ENCODE measurements around the gene DISP2. TPM values are rescaled to one million over a fixed set of nuclear protein-coding genes. Genes with fewer than 3 reads are reported as not detected.

DISP2 gene
- total RNA-seq, 4 donors from 2014 or later = 8.6 to 12.9 (median 10.9) TPM

- Histone ChIP-seq H3K27me3 (no peaks in the 10 kb centered on the region), H3K36me3 (no peaks in the 10 kb centered on the region), H3K4me1 (peaks cover 35 to 95% (median 61%) of the 10 kb centered on the region in 4 donors), H3K27ac (peak overlapping the region; percentile 95 to 98 (median 96)), H3K4me3 (no peak overlapping the region), H3K9me3 (no peaks in the 10 kb centered on the region)
- intact Hi-C loops (cut with DNase I; ENCODE audit: low total_unique reads) = no loop called here
- in situ Hi-C loops (cut with MboI; ENCODE audit: low pct_ligation_motif_present in 1 of 4, low pct_unique_long_range_greater_than_20kb in 1 of 4, low sequenced_read_pairs in 3 of 4) = no loop called here
- DNase-seq = peak; percentile 23
- 84% methylated on average over 25 of the region's 26 CpGs; no CpG with 5 or more reads in 1 of the 2 donors for WGBS, 2 donors (ENCODE audit: low coverage in 1 of 2)
- no peak for TF ChIP-seq POLR2AphosphoS5 (IDR thresholded peaks at IDR 0.05)
- no peak for TF ChIP-seq POLR2A (IDR thresholded peaks at IDR 0.05)
These were observed 22.9 kb upstream of the DISP2 start for GRCh38 chr15:40334941-40335795.

- H3K4me3 ChIP-seq = no peak overlapping the region
- no peak for TF ChIP-seq POLR2A (IDR thresholded peaks at IDR 0.05)
- TF ChIP-seq CTCF (IDR thresholded peaks at IDR 0.05) = no peak
- TF ChIP-seq EP300 (IDR thresholded peaks at IDR 0.05; ENCODE audit: low read depth) = no peak
- TF ChIP-seq POLR2AphosphoS5 (IDR thresholded peaks at IDR 0.05) = no peak
- H3K27me3 ChIP-seq = no peaks in the 10 kb centered on the region
- no peaks in the 10 kb centered on the region for H3K9me3 ChIP-seq
- H3K4me1 ChIP-seq = peaks cover 31 to 95% (median 63%) of the 10 kb centered on the region in 4 donors
- DNase-seq = no peak
- H3K36me3 ChIP-seq = no peaks in the 10 kb centered on the region
- H3K27ac ChIP-seq = peak overlapping the region; percentile 95 to 98 (median 96)
- intact Hi-C loops (cut with DNase I; ENCODE audit: low total_unique reads) = no loop called here
- in situ Hi-C loops (cut with MboI; ENCODE audit: low pct_ligation_motif_present in 1 of 4, low pct_unique_long_range_greater_than_20kb in 1 of 4, low sequenced_read_pairs in 3 of 4) = no loop called here
- WGBS, 2 donors (ENCODE audit: low coverage in 1 of 2) = 76 to 91% methylated on average over 2 to 13 of the region's 13 CpGs
These were observed 21.9 kb upstream of the DISP2 start for GRCh38 chr15:40335938-40336743.

- Histone ChIP-seq H3K4me1 (peaks cover 35 to 99% (median 69%) of the 10 kb centered on the region in 4 donors), H3K27me3 (no peaks in the 10 kb centered on the region), H3K4me3 (no peak overlapping the region), H3K27ac (peak overlapping the region; percentile 95 to 98 (median 96)), H3K9me3 (no peaks in the 10 kb centered on the region), H3K36me3 (no peaks in the 10 kb centered on the region)
- in situ Hi-C loops (cut with MboI; ENCODE audit: low pct_ligation_motif_present in 1 of 4, low pct_unique_long_range_greater_than_20kb in 1 of 4, low sequenced_read_pairs in 3 of 4) = no loop called here
- WGBS, 2 donors (ENCODE audit: low coverage in 1 of 2) = 69% methylated on average over 5 of the region's 5 CpGs; no CpG with 5 or more reads in 1 of the 2 donors
- intact Hi-C loops (cut with DNase I; ENCODE audit: low total_unique reads) = no loop called here
- TF ChIP-seq CTCF (IDR thresholded peaks at IDR 0.05) (no peak), POLR2A (IDR thresholded peaks at IDR 0.05) (no peak)
- no peak for DNase-seq
These were observed 21.3 kb upstream of the DISP2 start for GRCh38 chr15:40336744-40337122.

GRCh38 chr15:40337597-40337996, 20.4 kb upstream of the DISP2 start:
- Histone ChIP-seq H3K9me3 (no peaks in the 10 kb centered on the region), H3K4me3 (peak overlapping the region in 1 of 4 donors; percentile 6), H3K27ac (peak overlapping the region; percentile 95 to 98 (median 96)), H3K4me1 (peaks cover 39 to 100% (median 76%) of the 10 kb centered on the region in 4 donors), H3K27me3 (no peaks in the 10 kb centered on the region), H3K36me3 (no peaks in the 10 kb centered on the region)
- WGBS, 2 donors (ENCODE audit: low coverage in 1 of 2) = 70% methylated on average over 5 of the region's 19 CpGs; no CpG with 5 or more reads in 1 of the 2 donors
- in situ Hi-C loops (cut with MboI; ENCODE audit: low pct_ligation_motif_present in 1 of 4, low pct_unique_long_range_greater_than_20kb in 1 of 4, low sequenced_read_pairs in 3 of 4) = no loop called here
- TF ChIP-seq EP300 (IDR thresholded peaks at IDR 0.05; ENCODE audit: low read depth) (no peak), POLR2AphosphoS5 (IDR thresholded peaks at IDR 0.05) (no peak), CTCF (IDR thresholded peaks at IDR 0.05) (no peak), POLR2A (IDR thresholded peaks at IDR 0.05) (no peak)
- intact Hi-C loops (cut with DNase I; ENCODE audit: low total_unique reads) = no loop called here
- DNase-seq = no peak
